ENCODE results near the gene DOCK3.
"Not testable (repeated sequence)": the region's sequence is repeated elsewhere in the genome, so short reads cannot be mapped to it uniquely, and the experiment has no call there.

DNA sequence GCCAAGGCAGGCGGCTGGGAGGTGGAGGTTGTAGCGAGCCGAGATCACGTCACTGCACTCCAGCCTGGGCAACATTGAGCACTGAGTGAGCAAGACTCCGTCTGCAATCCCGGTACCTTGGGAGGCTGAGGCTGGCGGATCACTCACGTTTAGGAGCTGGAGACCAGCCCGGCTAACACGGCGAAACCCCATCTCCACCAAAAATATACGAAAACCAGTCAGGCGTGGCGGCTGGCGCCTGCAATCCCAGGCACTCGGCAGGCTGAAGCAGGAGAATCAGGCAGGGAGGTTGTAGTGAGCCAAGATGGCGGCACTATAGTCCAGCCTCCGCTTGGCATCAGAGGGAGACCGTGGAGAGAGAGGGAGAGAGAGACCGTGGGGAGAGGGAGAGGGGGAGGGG is 129.6 kb downstream of the DOCK3 start:
- TF ChIP-seq, protein P1, sequence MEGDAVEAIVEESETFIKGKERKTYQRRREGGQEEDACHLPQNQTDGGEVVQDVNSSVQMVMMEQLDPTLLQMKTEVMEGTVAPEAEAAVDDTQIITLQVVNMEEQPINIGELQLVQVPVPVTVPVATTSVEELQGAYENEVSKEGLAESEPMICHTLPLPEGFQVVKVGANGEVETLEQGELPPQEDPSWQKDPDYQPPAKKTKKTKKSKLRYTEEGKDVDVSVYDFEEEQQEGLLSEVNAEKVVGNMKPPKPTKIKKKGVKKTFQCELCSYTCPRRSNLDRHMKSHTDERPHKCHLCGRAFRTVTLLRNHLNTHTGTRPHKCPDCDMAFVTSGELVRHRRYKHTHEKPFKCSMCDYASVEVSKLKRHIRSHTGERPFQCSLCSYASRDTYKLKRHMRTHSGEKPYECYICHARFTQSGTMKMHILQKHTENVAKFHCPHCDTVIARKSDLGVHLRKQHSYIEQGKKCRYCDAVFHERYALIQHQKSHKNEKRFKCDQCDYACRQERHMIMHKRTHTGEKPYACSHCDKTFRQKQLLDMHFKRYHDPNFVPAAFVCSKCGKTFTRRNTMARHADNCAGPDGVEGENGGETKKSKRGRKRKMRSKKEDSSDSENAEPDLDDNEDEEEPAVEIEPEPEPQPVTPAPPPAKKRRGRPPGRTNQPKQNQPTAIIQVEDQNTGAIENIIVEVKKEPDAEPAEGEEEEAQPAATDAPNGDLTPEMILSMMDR (IDR thresholded peaks at IDR 0.05; ENCODE audit: insufficient read depth, low read length): not testable (repeated sequence)
- TF ChIP-seq GABPA (IDR thresholded peaks at IDR 0.05; ENCODE audit: low read depth): not testable (repeated sequence)

Data from HL-60 (cell line).